PFSK-1 (cell line): ENCODE measurements around the gene TNRC18.

Source experiments
- POLR2AphosphoS5 ChIP-seq: IDR thresholded peaks from 2 replicates; pipeline ENCODE4 v1.6.1; 2012; ENCODE audit warnings: low read depth, mild to moderate bottlenecking, control low read depth, low read length, moderate library complexity
- SIN3A ChIP-seq: IDR thresholded peaks from 2 replicates; pipeline ENCODE4 v1.6.1; 2012; ENCODE audit warnings: mild to moderate bottlenecking, low read length, moderate library complexity, borderline replicate concordance; ENCODE audit not compliant: insufficient read depth
- TAF1 ChIP-seq: IDR thresholded peaks from 2 replicates; pipeline ENCODE4 v1.6.1; 2012; ENCODE audit warnings: low read length, control low read depth, borderline replicate concordance; ENCODE audit not compliant: insufficient read depth
- TF ChIP-seq, protein P1 (sequence below), 2 experiments: IDR thresholded peaks; 2 replicates each; pipeline versions ENCODE4 v1.6.1 to v1.8.0; 2011 to 2012; ENCODE audit warnings: low read depth in 2 of 2, low read length in 2 of 2, control low read depth in 1 of 2, inconsistent platforms in 1 of 2, mild to moderate bottlenecking in 1 of 2, moderate library complexity in 1 of 2; ENCODE audit not compliant: insufficient read depth in 1 of 2

DNA sequence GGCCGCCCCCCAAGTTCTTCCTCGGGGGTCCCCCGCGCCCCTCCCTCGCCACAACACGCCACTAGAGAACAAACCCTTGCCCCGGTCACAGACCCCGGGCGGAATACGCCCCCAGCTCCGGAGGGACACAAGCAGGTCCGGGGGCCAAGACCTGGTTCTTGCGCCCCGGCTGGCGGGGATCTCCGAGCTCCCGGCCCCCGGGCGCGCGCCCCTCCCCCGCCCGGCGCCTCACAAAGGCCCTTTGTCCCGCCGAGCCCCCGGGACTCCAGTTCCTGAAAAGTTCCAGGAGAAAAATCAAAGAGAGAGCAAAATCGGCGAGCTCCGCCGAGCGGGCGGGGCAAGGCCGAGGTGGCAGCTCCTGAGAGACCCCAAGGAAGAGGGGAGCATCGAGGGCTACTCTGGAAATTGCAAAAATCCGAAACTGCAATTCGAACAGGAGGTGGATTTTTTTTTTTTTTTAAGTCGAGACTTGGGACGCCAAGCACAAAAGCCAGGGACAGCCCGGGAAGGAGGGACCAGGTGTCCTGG, 4.0 kb downstream of the TNRC18 start:
- TF ChIP-seq POLR2AphosphoS5 (no peak), TAF1 (no peak), SIN3A (no peak)
- TF ChIP-seq, protein P1, sequence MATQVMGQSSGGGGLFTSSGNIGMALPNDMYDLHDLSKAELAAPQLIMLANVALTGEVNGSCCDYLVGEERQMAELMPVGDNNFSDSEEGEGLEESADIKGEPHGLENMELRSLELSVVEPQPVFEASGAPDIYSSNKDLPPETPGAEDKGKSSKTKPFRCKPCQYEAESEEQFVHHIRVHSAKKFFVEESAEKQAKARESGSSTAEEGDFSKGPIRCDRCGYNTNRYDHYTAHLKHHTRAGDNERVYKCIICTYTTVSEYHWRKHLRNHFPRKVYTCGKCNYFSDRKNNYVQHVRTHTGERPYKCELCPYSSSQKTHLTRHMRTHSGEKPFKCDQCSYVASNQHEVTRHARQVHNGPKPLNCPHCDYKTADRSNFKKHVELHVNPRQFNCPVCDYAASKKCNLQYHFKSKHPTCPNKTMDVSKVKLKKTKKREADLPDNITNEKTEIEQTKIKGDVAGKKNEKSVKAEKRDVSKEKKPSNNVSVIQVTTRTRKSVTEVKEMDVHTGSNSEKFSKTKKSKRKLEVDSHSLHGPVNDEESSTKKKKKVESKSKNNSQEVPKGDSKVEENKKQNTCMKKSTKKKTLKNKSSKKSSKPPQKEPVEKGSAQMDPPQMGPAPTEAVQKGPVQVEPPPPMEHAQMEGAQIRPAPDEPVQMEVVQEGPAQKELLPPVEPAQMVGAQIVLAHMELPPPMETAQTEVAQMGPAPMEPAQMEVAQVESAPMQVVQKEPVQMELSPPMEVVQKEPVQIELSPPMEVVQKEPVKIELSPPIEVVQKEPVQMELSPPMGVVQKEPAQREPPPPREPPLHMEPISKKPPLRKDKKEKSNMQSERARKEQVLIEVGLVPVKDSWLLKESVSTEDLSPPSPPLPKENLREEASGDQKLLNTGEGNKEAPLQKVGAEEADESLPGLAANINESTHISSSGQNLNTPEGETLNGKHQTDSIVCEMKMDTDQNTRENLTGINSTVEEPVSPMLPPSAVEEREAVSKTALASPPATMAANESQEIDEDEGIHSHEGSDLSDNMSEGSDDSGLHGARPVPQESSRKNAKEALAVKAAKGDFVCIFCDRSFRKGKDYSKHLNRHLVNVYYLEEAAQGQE (IDR thresholded peaks at IDR 0.05; ENCODE audit: insufficient read depth in 1 of 2, low read depth in 2 of 2, low read length in 2 of 2), result no peak
